GM21825 (cell line): ENCODE measurements around the gene RAET1L.
"Not testable (repeated sequence)": the region's sequence is repeated elsewhere in the genome, so short reads cannot be mapped to it uniquely, and the experiment has no call there.

Experiments used
- ATAC-seq: cut with Tn5 transposase; IDR thresholded peaks from one replicate; pipeline ENCODE4 v1.9.1; 2021; ENCODE audit warnings: mild to moderate bottlenecking, moderate library complexity; ENCODE audit not compliant: unreplicated experiment

The RAET1L gene

GRCh38 chr6:150018846-150019580 lies 6.3 kb downstream of the RAET1L start:
- no peak for ATAC-seq

- not testable (repeated sequence) for ATAC-seq
Measured at GRCh38 chr6:150017186-150017521, 8.2 kb downstream of the RAET1L start.

DNA sequence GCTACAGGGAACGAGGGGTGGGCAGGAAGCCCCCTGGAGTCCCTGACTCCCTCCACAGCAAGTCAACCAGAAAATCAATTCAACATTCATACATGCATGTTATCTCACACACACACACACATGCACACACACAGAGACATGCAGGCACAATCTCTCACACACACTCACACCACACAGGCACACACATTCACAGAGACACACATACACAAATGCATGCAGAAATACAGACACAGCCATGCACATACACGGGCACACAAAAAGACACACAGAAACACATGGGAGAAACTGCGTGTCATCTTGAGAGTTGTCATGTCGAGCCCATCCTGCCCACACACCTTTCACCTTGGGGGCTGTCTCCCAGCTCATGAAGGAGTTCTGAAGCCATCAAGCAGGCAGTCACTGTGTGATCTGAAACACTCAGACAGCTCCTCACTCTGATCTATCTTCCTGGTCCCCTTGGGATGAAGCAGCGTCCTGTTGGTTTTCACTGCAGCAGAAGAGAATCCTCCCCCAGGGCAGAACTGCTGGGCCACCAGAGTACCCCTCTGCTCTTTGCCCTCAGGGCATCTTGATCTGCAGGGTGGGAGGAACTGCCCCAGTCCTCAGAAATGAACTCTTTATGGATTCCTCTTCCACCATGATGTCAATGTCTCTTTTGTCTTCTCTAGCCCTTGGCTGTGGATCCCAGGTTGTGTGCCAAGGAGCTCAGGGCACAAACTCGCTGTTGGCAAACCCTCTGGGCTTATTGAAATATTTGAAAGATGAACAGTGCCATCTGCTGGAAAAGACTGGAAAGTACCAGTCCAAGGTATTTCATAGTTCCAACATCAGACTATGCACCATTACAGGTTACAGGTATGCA lies 8.8 kb downstream of the RAET1L start:
- ATAC-seq, result no peak

- not testable (repeated sequence) for ATAC-seq
Measured at GRCh38 chr6:150015281-150016001, 9.9 kb downstream of the RAET1L start.

- not testable (repeated sequence) for ATAC-seq
Measured at GRCh38 chr6:150014623-150015280, 10.6 kb downstream of the RAET1L start.

GRCh38 chr6:150013785-150014622 lies 11.3 kb downstream of the RAET1L start:
- not testable (repeated sequence) for ATAC-seq

- ATAC-seq, result not testable (repeated sequence)
Measured at GRCh38 chr6:150012846-150013784, 12.2 kb downstream of the RAET1L start.

DNA sequence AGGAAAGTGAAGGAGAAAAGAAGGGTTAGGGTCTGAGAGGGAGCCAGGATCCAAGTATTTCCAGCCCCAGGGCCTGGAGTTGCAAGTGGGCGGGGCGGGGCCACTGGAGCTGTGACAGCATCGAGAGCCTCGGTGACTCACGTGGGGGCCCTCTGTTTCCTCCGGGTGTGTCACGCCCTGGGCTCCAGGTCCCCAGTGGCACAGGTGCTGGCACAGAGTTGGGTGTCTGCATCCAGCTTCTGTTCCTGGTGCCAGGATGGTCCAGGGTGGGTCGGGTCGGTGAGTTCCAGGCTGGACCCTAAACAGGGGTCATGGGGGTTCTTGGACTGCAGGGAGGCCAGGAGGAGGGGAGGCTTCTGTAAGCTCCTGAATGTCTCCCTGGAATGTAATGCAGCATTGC lies 16.7 kb downstream of the RAET1L start:
- ATAC-seq, result no peak

DNA sequence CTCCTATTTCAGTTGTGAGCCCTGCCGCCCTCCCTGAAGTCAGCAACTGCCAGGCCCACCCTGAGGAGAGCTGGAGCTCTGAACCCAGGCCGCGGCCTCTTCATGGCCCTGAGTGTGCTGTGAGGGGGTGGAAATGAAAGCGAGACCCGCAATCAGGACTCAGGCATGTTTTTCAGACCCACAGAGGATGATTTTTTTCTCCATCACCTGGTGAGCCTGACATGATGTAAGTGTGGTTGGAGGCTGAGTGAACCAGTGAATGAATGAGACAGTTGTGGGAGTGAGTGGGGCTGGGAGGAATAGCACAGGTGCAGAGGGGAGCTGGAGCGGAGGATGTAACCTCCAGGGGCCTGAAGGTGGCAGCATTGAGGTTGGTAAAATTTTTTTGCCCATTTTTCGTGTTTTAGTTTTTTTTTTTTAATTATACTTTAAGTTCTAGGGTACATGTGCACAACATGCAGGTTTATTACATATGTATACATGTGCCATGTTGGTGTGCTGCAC lies 18.3 kb downstream of the RAET1L start:
- no peak for ATAC-seq

DNA sequence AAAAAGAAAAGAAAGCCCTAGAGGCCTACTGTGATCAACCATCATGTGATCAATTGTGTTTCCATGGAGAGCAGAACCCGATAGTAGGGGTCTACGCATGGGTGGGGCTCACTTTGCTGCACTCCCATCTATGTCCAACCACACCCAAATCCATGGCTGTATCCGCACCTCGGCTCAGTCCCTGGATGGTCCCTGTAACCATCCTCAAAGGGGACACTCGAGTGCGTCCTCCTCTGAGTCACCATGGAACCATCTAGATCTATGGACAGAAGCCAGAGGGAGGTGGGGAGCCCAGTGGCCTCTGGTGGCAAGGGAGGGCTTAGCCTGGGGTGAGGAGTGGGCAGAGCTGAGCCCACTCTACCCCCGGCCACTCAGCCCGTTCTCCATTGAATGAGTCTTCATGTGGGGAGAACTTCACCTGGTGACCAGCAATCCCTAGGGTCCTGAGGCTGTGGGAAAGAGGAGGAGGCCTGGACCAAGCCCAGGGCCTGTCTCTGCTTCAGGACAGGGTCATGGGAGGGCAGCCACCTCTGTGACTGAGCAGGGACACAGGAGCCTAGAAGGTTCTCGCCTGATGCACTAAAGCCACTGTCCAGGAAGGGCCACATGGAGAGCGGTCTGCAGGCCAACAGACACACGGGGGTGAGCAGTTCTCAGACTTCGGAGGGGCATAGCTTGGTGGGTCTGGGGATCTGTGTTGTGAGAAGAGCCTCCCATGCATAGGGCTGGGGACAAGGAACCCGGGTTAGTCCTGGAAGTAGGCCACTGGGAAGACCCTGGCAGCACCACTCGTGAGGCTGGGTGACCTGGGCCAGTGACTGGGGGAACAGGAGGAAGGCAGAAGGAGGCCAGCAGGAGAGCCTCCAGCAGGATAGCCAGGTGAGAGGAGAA lies 19.3 kb downstream of the RAET1L start:
- ATAC-seq, result no peak

- peak; percentile 63 for ATAC-seq
Measured at GRCh38 chr6:150004783-150005717, 20.3 kb downstream of the RAET1L start.

GRCh38 chr6:150004101-150004782 lies 21.1 kb downstream of the RAET1L start:
- peak; percentile 24 for ATAC-seq

DNA sequence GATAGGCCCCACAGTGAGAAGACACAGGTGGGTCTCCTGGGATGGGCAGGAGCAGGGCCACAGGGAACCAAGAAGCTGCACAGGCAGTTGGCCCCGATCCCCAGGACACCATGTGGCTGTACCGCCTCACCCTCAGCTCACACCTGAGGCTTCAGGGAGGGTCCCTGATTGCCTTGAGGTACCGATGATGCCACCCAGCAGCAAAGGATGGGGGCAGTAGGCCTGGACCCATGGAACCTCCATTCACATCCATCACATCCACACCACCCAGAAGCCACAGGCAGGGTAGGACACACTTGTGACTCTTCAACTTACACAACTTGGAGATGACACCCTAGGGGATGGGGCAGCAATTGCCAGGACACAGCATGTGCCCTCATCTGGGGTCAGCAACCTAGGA lies 21.7 kb downstream of the RAET1L start:
- not testable (repeated sequence) for ATAC-seq

DNA sequence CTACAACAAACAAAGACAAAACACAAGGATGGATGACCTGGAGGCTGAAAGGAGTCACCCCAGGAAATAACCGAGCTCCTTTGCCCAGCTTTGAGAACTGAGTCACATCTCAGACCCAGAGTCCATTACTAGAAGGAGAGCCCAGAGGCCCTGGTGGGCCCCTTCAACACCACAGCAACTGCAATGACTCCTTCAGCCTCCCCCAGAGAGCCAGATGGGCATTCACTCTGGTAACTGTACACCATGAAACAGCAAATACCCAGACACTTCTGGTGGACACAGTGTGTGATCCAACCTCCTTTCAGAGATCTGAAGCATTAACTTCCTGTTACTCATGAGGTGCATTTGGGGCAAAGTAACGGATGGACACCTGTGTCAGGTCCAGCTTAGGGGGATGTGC lies 22.6 kb downstream of the RAET1L start:
- ATAC-seq, result no peak

DNA sequence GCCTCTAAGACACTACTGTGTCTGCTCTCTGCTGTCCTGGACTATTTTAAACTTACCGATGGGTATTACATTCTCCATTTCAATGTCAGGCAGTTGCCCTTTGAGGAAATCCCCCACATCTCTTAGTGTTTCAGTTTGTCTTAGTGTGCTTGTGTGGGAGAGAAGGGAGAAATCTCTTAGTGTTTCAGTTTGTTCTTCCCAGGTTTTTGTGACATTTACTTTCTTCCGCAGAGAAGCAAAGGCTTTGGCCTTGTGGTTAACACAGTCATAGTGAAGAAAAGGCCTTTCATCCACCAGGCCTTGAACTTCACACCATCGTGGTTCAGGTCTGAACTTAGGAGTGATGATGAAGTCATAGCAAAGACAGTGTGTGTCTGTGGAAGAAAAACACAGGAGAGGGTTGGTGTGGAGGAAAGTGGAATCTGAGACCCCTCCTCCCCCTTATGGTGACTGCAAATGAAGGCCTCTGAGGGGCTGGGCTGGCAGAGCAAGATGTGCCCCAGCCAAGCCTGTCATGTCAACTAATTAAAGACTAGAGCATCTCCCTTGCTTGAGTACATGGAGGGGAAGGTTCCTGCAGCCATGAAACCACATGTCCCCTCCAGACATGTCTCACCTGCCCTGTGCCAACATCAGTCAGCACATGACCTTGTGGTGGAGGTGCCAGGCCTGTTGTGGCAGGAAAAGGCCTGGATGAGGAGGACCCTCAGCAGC lies 23.9 kb downstream of the RAET1L start:
- peak; percentile 31 for ATAC-seq
